ENCODE measurements around the gene LEMD3.
A peak's percentile ranks its signal among the peaks of the same experiment; 100 is the strongest.
"Not testable (repeated sequence)": the region's sequence is repeated elsewhere in the genome, so short reads cannot be mapped to it uniquely, and the experiment has no call there.

Gene LEMD3

GRCh38 chr12:65279369-65280112 lies 110.2 kb downstream of the LEMD3 start:
- DNase-seq = peak; percentile 28 to 46

DNA sequence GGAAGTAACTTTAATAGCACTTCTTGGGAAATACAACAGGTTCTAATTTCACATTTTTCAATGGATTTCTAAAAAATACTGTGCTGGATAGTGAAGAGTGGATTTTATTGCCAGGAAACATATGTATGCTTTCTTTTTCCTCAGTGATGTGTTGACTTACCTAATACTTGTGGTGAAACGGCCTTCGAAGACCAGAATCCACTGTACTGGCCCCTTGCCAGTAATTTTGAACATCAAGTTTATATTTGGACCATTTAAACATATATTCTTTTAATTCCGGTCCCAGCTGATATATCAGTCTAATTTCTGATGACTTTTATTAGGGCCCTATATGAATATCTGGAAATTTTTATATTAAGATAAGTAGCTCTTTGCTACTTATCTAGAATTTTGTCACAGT lies 110.9 kb downstream of the LEMD3 start:
- peak; percentile 65 to 70 for DNase-seq

GRCh38 chr12:65282840-65283239 lies 113.5 kb downstream of the LEMD3 start:
- peak; percentile 25 to 57 for DNase-seq

DNA sequence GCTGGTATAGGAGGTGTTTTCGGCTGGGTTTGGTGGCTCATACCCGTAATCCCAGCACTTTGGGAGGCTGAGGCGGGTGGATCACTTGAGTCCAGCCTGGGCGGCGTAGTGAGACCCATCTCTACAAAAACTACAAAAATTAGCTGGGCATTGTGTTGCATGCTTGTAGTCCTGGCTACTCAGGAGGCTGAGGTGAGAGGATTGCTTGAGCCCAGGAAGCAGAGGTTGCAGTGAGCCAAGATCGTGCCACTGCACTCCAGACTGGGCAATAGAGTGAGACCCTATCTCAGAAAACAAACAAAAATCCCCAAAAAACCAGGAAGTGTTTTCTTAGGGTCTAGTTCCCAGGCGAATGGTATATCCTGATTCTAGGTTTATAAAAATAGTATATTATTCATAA lies 116.1 kb downstream of the LEMD3 start:
- not testable (repeated sequence) for DNase-seq

GRCh38 chr12:65287426-65287825 lies 118.0 kb downstream of the LEMD3 start:
- peak in 1 of 2 experiments; percentile 11 for DNase-seq

- DNase-seq = no peak
Measured at GRCh38 chr12:65292241-65292640, 122.9 kb downstream of the LEMD3 start.

- no peak for DNase-seq
Measured at GRCh38 chr12:65293735-65294134, 124.4 kb downstream of the LEMD3 start.

DNA sequence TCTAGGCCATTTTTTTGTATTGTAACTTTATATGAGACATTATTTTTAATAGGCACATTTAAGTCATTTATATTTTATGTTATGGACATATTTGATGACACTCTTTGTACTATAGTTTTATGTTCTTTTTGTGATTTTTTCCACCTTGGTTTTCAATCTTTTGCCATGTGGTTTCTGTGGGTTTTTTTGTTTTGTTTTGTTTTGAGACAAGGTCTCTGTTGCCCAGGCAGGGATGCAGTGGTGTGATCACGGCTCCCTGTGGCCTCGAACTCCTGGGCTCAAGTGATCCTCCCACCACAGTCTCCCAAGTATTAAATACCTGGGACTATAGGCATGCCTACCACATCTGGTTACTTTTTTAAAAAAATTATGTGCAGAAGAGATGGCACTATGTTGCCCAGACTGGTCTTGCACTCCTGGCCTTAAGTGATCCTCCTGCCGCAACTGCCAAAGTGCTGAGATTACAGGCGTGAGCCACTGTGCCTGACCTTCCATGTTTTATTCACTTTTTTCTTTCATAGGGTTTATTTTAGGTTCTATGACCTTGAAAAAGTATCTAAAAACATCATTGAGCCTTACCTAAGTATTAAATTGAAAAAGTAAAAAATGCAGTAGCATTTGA lies 125.4 kb downstream of the LEMD3 start:
- DNase-seq = no peak

DNA sequence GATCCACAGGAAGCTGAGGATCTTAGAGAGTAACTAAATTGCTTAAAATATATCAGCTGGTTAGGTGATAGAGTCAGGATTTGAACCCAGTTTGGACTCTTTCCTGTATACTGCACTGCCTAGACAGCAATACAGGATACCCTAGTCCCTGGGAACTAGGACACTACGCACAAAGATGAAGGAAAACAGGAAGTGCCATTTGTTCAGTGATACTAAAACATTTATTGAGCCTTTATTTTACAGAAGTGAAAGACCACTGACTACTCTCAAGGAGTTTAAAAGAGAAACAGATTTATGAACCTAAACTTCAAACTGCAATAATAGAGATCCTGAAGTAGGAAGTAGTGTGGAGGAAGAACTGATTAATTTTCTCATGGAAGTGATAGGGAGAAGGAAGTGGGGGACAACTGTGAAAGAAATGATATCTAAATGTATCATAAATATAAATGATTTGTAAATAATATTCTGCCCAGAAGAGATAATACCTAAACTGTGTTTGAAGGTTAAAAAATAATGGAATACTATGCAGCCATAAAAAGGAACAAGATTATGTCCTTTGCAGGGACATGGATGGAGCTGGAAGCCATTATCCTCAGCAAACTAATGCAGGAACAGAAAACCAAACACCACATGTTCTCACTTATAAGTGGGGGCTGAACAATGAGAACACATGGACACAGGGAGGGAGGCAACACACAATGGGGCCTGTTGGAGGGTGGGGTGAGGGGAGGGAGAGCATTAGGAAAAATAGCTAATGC lies 127.3 kb downstream of the LEMD3 start:
- no peak for DNase-seq
